ENCODE results near the gene GABBR2.

DNA sequence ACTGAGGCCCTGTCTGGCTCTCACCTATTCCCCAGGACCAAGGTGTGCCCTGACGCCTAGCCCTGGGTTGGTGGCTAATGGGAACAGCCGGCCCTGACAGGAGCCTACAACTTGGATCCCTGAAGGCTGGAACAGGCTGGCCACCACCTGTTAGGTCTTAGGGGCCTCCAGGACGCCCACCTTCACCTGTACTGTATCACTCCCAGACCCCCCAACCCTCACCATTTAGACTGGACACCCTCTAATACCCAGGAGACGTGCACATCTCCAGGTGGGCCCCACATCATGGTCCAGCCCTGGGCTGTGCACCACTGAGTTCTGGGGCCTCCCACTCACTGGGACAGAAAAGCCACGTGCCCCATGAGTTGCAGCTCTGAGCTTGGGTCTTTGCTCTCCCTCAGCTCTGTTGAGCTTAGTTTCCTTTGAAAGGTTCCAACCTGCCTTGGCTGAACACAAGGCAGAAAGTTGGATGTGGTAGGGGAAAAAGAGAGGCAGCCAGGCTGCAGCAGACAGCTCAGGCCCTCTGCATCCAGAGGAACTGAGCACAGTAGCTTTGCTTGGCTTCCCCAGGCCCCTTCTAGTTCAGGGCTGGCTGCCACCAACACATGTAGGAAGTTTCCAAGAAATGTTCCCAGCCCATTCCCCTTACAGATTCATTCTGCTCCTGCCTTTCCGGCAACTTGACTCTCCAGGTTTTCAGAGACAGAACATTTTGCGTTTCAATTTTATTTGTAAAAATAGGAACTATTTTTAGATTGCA is 336.5 kb downstream of the GABBR2 start:
- TF ChIP-seq, protein P1, sequence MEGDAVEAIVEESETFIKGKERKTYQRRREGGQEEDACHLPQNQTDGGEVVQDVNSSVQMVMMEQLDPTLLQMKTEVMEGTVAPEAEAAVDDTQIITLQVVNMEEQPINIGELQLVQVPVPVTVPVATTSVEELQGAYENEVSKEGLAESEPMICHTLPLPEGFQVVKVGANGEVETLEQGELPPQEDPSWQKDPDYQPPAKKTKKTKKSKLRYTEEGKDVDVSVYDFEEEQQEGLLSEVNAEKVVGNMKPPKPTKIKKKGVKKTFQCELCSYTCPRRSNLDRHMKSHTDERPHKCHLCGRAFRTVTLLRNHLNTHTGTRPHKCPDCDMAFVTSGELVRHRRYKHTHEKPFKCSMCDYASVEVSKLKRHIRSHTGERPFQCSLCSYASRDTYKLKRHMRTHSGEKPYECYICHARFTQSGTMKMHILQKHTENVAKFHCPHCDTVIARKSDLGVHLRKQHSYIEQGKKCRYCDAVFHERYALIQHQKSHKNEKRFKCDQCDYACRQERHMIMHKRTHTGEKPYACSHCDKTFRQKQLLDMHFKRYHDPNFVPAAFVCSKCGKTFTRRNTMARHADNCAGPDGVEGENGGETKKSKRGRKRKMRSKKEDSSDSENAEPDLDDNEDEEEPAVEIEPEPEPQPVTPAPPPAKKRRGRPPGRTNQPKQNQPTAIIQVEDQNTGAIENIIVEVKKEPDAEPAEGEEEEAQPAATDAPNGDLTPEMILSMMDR (conservative IDR thresholded peaks at IDR 0.05; ENCODE audit: low read depth, low read length): no peak
- no peak for TF ChIP-seq EZH2 (IDR thresholded peaks at IDR 0.05; ENCODE audit: borderline replicate concordance, low read depth, low read length, poor library complexity, severe bottlenecking)

Measured in A673 (cell line).